ENCODE measurements around the gene MYH13.

Gene MYH13

DNA sequence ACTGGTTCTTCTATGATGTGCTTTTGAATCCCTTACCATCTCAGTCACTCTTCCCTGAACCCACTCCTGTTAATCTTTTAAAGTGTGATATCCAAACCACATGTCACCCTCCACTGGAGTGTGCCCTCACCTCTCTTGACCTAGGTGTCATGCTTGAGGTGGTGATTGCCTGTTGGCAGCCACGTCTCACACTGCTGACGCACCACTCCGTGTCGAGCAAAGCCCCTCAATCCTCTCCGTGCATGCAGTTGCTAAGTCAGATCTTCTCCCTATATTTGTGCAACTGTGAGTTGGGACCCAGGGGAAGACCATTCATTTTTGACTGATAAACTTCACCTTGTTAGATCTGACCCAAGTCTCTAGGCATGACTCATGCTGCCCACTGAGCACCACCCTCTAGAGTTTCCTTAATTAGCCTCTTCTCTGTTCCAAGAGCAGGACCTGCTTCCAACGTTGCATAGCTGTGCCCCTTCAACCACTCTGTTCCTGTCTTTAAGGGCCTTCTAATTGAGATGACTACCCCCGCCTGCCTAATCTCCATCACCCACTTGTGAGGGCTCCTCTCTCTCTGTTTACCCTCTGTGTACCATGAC is 2.7 kb downstream of the MYH13 start:
- TF ChIP-seq CTCF (IDR thresholded peaks at IDR 0.05; ENCODE audit: low read depth, low read length) = no peak
- H3K4me3 ChIP-seq (ENCODE audit: low read depth, low read length) = no peak overlapping the region

GRCh38 chr17:10369239-10369638 is 3.6 kb downstream of the MYH13 start:
- no peak for TF ChIP-seq CTCF (IDR thresholded peaks at IDR 0.05; ENCODE audit: low read depth, low read length)

GRCh38 chr17:10368561-10368960 is 4.2 kb downstream of the MYH13 start:
- no peak for TF ChIP-seq CTCF (IDR thresholded peaks at IDR 0.05; ENCODE audit: low read depth, low read length)
- no peak overlapping the region for H3K4me3 ChIP-seq (ENCODE audit: low read depth, low read length)

More at GRCh38 chr17:10369239-10369638, 3.6 kb downstream of the MYH13 start:
- no peak overlapping the region for H3K4me3 ChIP-seq (ENCODE audit: low read depth, low read length)

DNA sequence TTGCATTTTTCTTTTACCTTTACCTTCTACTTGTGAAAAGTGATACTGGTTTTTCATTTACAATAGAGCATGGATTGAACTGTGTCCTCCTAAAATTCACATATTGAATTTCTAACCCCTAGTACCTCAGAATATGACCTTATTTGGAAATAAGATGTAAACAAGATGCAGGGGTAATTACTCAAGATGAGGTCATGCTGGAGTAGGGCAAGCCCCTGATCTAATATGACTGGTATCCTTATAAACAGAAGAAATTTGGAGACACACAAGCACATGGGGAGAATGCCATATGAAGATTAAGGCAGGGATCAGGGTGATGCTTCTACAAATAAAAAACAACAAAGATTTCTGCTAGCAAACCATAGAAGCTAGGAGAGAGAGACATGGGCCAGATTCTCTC is 12.2 kb downstream of the MYH13 start:
- H3K4me3 ChIP-seq (ENCODE audit: low read depth, low read length) = no peak overlapping the region

DNA sequence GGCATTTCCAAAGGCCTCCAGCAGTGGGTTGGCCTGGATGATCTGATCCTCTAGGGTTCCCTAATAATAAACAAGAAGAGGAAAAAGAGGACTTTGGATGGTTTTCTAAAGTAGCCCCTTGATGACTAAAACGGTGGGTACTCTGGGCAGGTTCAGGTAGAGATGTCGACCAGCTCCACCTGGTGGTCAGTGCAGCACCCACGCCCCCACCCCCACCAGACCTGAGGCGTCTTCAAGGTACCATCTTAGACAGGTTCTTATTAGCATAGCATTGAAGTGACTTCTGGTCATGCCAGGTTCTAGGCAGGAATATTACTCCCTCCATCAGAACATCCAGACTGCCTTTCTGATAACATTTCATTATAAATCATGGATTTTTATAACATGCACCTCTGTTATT is 15.0 kb downstream of the MYH13 start:
- no peak overlapping the region for H3K4me3 ChIP-seq (ENCODE audit: low read depth, low read length)
- no peak for TF ChIP-seq CTCF (IDR thresholded peaks at IDR 0.05; ENCODE audit: low read depth, low read length)

More for the DNA sequence above, 12.2 kb downstream of the MYH13 start:
- TF ChIP-seq CTCF (IDR thresholded peaks at IDR 0.05; ENCODE audit: low read depth, low read length) = no peak

- TF ChIP-seq CTCF (IDR thresholded peaks at IDR 0.05; ENCODE audit: low read depth, low read length) = no peak
- H3K4me3 ChIP-seq (ENCODE audit: low read depth, low read length) = no peak overlapping the region
Measured at GRCh38 chr17:10354651-10355050, 18.2 kb downstream of the MYH13 start.

DNA sequence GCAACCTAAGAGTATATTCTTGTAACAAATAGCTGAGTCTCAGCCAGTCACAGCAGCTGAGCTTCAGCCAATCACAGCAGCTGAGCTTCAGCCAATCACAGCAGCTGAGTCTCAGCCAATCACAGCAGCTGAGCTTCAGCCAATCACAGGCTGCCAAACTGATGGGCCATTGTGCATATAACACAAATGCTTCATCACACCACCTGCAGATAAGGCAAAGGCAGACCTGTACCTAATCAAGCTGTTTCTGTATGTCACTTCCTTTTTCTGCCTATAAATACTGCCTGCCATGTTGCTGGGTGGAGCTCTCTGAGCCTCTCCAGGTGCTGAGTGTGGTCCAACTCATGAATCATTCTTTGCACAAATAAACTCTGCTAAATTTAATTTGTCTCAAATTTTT is 19.9 kb downstream of the MYH13 start:
- no peak for TF ChIP-seq CTCF (IDR thresholded peaks at IDR 0.05; ENCODE audit: low read depth, low read length)
- H3K4me3 ChIP-seq (ENCODE audit: low read depth, low read length) = no peak overlapping the region
